ENCODE results near the gene FASTK. TPM values are rescaled to one million over a fixed set of nuclear protein-coding genes. Genes with fewer than 3 reads are reported as not detected.

The FASTK gene
- total RNA-seq, 1 donor from 2014 or later, result 121 TPM

DNA sequence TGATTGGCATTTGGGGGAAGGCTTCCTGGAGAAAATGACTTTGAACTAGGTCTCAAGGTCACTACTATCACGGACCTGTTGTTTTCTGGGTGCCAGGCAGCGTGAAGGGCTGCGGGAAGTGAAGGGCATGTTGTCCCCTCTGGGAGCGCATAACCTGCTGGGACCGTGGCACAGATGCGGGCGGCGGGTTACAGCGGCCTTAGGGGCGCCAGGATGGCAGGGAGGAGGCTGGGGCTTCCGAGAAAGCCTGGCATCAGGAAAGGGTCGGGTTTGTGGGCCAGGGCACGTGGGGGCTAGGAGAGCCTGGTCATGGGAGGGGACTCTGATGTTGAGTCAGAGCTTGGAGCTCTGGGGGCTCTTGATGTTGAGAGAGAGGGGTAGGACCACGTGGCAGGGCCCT, 15.1 kb downstream of the FASTK start:
- DNase-seq (ENCODE audit: low spot score), result no peak

DNA sequence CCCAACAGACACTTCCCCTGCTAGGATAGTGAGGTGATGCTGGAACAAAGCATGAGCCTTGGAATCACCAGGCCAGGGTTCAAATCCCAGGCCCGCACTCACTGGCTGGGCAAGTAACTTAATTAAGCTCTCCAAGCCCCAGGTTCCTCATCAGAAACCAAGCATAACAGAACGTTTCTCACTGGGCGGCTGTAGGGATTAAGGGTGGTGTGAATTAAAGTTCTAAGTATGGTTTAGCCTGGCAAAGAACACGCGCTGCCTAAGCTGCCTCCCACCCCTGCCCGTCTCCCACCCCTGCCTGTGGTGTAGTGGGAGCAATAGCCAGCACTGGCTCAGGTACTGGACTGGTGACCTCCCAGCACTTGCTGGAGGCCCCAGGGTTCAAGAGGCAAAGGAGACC, 15.6 kb downstream of the FASTK start:
- no peak for DNase-seq (ENCODE audit: low spot score)

DNA sequence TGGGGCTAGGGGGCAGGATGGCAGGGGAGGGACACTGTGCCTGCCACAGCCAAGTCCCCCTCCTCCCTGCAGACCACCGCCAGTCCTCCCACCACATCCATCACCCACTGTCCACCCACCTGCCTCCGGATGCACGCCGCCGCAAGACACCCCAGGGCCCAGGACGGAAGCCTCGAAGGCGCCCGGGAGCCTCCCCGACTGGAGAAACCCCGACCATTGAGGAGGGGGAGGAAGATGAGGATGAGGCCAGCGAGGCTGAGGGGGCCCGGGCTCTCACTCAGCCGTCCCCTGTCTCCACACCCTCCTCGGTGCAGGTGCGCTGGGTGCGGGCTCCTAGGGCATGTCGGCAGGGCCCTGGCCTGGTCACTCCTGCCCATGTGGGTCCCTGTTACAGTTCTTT, 16.2 kb downstream of the FASTK start:
- no peak for DNase-seq (ENCODE audit: low spot score)

DNA sequence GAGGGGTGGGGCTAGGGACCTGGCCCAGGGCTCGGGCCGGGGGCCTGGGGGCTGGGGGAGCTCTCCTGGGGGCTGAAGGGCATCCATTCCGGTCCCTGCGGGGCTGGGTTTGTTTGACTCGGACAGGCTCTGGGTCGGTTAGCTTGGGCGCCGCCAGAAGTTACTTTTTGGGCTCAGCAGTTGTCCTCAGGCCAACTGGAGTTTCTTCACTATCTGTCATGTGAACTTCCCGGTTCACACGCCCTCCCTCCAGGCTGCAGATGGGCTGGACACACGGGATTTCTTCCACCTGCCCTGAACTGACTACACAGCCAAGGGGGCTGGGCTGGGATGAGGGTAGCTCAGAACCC, 17.4 kb downstream of the FASTK start:
- DNase-seq (ENCODE audit: low spot score), result peak; percentile 49

DNA sequence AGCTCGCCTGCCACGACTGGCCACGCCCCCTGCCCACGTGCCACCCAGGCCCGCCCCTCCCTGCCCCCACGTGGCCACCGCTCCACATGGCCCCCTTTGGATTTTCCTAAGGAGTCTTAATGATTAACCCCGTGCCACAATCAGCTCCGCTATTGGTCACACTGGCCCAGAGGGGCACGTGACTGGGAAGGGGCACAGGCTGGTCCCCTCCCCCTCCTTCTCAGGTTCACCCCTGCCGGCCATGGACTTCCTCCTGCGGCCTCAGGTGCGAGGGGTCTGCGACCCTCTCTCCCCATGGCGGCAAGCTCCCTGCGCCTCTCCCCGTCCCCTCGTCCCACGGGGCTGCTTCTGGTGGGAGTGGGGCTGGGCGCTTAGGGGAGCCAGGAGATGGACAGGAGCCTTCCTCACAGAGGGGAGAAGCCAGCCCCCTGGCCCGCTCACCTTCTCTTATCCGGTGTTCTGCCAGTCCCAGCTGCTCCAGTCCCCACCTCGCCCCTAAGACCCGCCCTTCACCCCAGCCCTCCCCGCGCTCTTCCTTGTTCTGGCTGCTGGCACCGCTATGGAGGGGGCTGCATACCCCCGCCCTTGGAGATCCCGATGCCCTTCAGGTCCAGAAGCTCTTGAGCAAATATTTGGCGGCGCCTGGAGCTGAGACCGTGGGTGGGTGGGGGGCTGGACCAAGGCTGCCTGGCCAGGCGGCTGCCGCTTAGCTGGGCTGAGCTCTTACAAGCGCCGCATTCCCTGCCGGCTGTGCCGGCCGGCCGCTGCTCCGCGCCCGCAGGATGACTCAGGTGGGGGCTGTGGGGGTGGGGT, 18.0 kb downstream of the FASTK start:
- peak; percentile 81 for DNase-seq (ENCODE audit: low spot score)

DNA sequence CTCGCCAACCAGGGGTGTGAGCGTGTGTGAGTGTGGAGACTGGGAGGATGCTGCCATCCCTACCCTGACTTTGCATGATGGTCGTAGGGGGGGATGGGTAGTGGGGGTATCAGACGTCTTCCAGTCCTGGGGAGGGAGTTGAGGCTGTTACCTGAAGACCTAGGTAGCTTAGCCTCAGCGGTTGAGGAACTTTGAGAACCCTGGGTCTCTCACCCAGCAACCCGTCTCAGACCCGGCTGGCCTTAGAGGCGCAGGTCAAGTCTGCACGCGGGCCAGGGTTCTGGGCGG, 18.6 kb downstream of the FASTK start:
- DNase-seq (ENCODE audit: low spot score), result no peak

DNA sequence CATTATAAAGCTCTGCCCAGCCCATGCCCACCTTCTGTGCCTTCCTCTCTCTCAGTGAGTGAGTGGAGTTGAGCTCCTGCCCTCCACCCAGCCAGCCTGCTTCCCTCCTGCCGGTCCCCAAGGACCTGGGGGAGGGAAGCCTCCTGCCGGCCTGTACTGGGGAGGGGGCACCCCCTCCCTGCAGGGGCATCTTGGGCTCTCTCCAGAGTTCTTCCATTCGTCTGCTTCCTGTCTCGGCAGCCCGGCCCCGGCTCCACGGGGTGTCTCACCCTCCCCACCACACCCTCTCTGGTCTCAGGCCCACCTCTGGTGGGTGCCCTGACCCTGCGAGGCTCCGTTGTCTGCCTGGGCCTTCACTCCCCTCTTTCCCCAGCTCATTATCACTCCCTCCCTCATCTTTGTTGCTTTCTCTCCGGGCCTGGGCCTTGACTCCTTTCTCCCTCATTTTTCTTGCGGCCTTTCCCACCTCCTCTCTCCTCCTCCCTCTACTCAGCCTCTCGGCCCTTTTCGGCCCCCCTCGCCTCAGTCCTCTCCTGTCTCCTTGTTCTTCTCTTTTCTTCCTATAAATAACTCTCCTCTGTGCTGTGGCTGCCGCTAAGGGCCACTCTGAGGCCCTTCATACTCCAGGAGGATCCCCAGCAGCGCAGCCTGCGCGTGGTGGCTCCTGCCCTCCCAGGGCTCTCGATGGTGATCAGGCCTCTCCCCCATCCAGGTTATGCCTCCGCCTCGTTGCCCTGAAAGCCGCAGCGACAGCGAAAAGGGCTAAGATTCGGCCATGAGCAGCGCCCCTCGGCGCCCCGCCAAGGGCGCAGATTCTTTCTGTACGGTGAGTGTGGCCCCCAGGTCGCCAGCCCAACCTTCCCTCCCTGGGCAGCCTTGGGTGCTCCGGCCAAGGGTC, 19.1 kb downstream of the FASTK start:
- no peak for DNase-seq (ENCODE audit: low spot score)

DNA sequence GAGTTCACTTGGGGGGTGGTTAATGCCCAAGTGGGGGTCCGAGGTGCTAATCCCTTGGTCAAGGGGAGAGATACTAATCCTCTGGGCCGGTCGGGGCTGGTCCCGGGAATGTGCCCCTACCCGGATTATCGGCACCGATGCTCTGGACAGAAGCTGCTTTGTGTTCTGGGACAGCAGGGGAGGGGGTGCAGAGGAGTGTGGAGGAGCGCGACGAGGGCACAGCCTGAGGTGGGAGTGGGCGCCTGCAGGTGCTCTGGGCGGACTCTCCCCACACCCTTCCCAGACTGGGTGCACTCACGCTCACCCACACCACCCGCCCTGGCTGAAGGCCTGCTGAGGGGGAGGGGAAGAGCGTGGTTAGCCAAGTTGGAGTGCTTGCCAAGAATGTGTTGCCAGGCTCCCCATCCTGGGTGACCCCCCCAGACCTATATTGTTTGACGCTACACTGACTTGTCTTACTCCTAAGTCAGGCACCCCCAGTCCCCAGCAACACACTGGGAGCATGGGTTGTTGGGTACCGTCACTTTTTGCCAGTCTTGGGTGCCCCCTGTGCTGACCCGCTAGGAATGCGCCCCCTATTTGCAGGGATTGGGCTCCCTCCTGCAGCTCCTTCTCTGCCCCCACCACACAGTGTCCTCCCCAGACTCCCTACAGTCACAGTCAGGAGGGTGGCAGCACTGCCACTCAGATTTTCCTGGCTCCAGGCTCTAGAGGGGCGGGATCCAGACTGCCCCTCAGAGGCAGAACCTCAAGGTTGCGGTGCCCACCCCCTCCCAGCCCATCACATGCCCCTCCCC, 20.0 kb downstream of the FASTK start:
- DNase-seq (ENCODE audit: low spot score), result peak; percentile 57

DNA sequence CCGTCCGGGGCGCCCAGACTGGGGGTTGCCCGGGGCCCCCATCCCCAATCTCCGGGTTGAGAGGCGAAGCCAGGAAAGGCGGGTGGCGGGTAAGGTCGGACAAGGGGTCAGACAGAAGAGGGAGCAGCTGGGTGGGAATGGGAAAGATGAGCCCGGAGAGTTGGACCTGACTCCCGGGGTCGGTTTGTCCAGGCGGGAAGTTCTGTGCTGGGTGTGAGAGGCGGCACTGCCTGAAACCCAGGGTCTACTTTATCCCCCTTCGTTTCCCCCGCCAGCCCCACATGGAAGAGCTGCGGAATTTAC, 20.5 kb downstream of the FASTK start:
- no peak for DNase-seq (ENCODE audit: low spot score)

DNA sequence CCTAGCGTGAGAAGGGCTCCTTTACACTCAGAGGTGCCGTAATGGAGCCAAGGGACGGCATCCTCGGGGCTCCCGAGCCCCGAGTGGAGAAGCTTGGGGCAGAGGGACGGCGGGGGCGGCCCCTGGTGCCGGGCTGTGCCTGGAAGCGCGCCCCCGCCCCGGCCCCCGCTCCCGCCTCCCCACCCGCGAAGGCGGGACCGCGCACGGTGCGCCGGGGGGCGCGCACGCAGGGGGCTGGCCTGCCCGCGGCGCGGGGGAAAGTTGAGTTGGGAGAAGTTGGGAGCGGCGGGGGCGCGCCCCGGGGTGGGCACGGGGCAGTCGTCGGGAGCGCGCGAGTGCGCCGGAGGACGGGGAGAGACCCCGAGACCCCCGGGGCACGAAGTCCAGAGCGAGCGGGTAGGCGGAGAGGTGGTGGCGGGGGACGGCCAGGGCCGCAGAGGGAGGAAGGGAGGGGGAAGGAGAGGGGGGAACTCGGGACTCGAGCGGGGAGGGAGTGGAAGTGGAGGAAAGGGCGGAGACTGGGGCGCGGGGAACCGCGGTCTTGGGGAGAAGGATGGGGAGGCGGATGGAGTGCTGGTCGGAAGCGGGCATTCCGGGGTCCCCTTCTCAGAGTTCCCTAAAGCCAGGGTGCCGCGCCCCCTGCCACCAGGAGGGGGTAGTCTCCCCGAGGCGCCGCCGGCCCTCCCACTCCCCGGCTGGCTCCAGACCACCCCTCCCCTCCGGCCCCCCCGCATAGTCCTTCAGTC, 21.1 kb downstream of the FASTK start, which contains the start of gene SLC4A2:
SLC4A2 (plus strand) TSS at position 223 of the 746 bp plus-strand sequence. CDS start 2,399 bp downstream, outside the sequence.
- peak; percentile 69 for DNase-seq (ENCODE audit: low spot score)

DNA sequence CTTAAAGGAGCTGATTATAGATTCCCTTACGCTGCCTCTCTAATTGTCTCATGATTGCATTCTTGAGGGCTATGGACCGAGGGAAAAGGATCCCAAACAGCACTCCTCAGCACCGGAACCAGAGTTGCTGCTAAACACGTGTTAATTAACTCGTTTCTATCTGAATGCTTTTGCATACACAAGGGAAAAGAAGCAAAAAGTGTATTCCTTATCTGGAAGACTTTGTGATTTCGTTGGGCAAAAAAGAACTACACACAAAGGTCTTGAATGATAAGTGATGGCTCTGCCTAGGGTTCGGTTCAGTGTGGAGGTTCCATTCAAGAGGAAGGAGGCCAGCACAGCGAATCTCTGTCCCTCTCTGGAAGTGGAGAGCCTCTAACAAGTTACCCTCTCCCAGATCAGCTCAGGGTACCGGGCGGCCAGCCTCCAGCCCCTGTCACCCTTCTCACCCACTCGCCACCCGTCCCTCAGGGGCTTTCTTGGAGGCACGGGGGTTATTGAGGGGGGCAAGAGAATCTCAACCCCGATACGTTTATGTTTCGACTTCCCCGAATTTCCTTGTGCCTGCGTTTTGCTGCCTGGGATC, 21.7 kb downstream of the FASTK start:
- no peak for DNase-seq (ENCODE audit: low spot score)

DNA sequence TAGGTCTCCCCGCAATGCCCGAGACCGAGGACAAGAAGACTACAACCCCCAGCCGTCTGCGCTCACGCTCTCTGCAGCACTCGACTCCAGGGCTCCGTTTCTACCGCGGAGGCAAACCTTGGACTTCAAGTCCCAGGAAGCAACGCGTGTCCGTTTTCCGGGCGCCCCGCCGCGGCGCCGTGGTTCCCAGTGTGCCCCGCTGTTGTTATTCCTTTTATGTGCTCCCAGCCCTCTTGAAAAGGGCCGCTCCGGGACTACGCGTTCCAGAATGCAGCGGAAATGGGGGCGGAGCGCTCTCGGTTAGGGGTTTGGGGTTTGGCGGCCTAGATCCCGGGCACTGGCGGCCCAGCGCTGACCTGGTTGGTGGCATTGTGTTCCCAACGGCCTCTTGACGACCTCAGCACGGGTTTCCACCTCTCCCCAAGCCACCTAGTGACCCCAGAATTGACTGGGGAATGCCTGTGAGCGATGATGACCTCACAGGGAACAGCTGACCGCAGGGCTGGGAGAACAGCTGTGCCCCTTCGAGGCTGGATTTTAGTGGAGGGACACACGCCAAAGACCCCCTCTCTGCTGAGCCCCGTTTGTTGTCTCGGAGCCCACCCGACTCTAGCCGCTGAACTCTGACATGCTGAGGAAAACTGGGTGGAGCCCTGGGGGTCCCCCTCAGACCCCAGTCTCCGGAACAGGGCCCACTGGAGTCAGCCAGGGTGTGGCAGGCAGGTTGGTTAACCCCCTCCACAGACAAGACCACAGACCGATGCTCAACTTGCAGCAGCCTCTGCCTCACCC, 22.4 kb downstream of the FASTK start:
- DNase-seq (ENCODE audit: low spot score), result peak; percentile 99

DNA sequence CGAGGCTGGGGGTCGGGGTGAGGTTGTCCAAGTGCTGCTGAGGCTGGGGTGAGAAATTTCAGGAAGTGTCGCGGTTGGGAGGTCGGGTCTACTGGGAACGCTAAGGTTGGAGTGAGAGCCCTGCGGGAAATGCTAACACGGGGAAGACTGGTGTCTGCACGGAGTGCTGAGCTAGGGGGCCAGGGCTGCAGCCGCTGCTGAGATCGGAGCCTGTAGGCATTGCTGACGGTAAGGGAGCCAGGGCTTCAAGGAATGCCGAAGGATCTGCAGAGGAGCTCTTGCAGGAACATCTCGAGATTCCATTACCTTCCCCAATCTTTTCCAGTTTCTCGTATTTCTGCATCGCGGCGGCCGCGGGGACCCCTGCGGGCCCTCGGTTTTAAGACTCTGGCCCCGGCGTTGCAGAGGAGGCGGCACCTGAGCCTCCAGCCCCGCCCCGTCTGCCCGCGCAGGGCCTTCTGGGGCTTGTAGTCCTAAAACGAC, 23.1 kb downstream of the FASTK start, which contains the start of gene CDK5:
CDK5 (minus strand) TSS at position 392 of the 483 bp plus-strand sequence; CDS start at position 343, 49 bp downstream.
- DNase-seq (ENCODE audit: low spot score), result no peak

DNA sequence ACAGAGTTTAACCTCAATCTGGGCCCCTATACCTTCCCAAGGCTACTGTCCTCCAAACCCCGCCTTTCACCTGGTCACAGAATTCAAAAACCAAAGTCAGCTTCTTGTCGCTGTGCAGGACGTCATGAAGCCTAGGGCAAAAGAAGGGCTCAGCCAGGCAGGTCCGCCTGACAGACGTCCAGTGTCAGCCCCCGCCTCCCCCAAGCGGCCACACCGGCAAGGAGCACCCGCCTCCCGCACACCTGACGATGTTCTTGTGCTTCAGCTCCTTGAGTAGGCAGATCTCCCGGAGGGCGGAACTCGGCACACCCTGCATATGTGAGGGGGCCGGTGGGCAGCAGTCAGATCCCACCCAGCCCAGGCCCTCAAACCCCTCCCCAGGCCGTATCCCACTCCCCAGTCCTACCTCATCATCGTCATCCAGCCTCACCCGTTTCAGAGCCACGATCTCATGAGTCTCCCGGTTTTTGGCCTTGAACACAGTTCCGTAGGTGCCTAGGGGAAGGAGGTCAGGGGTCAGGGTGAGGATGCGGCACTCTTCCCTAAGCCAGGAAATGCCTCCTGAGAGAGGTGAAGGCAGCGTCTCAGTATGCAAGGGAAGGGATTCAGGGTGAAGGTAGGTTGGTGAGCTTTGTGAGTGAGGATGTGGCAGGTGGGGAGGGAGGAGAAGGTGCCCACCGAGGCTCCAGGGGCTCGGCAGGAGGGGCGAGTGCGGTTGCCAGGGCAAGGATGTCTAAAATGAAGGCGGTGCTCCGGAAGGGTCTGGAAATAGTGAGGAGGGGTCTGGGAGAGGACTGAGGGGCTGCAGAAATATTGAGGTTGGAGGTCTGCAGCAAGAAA, 23.7 kb downstream of the FASTK start:
- no peak for DNase-seq (ENCODE audit: low spot score)

DNA sequence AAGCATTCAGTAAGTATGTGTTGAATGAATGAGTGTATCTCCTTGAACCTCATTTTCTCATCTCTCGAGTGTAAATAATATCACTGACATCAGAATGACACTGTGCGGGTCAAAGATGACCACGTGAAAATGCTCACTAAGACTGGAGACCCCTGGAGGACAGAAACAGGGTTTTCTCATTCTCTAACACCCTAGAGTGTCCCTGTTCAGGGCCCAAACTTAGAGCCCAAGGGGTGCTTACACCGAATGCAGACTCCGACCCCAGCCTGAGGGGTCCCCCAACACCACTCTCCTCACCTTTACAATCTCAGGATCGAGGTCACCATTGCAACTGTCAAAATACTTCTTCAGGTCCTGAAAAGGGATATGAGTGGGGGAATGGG, 24.3 kb downstream of the FASTK start:
- no peak for DNase-seq (ENCODE audit: low spot score)

DNA sequence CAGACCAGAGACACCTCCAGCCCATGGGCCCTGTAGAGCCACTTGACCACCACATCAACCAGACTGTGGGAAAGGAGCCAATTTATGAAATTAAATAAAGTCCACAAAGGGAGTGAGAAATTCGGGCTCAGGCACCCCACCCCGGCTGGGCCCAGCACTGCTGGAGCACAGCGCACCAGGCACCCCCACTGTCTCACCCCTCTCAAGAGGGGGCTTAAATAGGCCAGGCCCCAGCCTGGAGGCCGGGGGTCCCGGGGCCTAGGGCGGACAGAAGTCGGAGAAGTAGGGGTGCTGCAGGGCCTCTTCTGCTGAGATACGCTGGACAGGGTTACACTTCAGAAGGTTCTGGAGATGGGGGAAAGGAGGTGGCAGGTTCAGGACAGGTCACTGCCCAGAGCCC, 26.9 kb downstream of the FASTK start:
- DNase-seq (ENCODE audit: low spot score), result no peak

DNA sequence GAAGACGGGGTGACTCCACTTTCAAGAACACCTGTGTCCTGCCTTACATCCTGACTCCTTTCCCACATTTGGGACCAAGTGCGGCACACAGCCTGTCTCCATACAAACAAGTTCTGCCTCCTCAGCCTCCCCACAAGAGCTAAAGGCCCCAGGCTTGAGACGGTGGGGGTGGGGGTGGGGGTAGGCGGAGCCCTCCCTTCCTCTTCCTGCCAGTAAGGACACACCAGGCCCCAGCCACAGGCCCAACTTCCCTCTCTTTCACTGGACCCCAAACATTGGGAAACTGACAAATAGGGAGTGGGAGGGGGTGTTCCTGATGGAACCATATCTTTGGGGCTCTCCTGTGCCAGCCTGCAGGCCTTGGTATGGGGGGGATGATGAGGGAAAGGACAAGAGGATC, 27.5 kb downstream of the FASTK start:
- no peak for DNase-seq (ENCODE audit: low spot score)

DNA sequence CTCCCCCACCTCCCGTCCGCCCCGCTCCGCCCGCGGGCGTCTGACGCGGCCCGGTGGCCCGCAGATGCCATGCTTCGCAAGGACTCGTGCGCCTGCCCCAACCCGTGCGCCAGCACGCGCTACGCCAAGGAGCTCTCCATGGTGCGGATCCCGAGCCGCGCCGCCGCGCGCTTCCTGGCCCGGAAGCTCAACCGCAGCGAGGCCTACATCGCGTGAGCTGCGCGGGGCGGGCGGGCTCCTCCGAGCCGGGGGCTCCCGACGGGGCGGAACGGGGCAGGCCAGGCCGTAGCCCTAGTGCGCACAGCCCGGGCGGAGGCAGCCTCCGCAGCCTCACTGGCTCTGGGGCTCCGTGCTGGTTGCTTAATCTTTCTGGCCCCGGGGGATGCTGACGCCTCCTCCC, 29.5 kb downstream of the FASTK start:
- DNase-seq (ENCODE audit: low spot score), result peak; percentile 58

DNA sequence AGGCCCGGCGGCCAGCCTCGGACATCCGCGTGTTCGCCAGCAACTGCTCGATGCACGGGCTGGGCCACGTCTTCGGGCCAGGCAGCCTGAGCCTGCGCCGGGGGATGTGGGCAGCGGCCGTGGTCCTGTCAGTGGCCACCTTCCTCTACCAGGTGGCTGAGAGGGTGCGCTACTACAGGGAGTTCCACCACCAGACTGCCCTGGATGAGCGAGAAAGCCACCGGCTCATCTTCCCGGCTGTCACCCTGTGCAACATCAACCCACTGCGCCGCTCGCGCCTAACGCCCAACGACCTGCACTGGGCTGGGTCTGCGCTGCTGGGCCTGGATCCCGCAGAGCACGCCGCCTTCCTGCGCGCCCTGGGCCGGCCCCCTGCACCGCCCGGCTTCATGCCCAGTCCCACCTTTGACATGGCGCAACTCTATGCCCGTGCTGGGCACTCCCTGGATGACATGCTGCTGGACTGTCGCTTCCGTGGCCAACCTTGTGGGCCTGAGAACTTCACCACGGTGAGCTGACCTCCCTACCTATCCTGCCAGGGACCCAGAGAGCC, 31.6 kb downstream of the FASTK start:
- DNase-seq (ENCODE audit: low spot score), result no peak

Measured in mucosa of gallbladder (tissue), 1 donor.